Stomach (tissue), 9 donors: ENCODE data around the gene KIAA0232. TPM values are rescaled to one million over a fixed set of nuclear protein-coding genes. Genes with fewer than 3 reads are reported as not detected.

Experiments used
- DNase-seq, 2 donors: peaks; one replicate each; pipeline versions ENCODE4 v3.0.0 to v3.0.0-alpha.2; 2013 to 2019
- H3K27ac ChIP-seq, 5 donors: fragments of 200-600 bp in 4 of 5; sonication (generic) in 4 of 5; one replicate each; pipeline ENCODE4 v1.5.1; 2013 to 2019; ENCODE audit warnings: mild to moderate bottlenecking in 1 of 5, moderate library complexity in 1 of 5
- H3K27me3 ChIP-seq, 3 donors: fragments of 200-600 bp; sonication (generic); one replicate each; pipeline ENCODE4 v1.5.1; 2017 to 2019; ENCODE audit warnings: mixed run types in 1 of 3
- H3K36me3 ChIP-seq, 4 donors: fragments of 200-600 bp; sonication (generic); 1 replicate in 3 of 4; 2 replicates in 1 of 4; pipeline ENCODE4 v1.5.1; 2016 to 2019
- H3K4me1 ChIP-seq, 4 donors: fragments of 200-600 bp; sonication (generic); one replicate each; pipeline ENCODE4 v1.5.1; 2016 to 2019
- H3K4me3 ChIP-seq, 4 donors: fragments of 200-600 bp; sonication (generic) in 3 of 4; one replicate each; pipeline ENCODE4 v1.5.1; 2016 to 2019; ENCODE audit warnings: mild to moderate bottlenecking in 1 of 4
- H3K9me3 ChIP-seq, 4 donors: fragments of 200-600 bp; sonication (generic); one replicate each; pipeline ENCODE4 v1.5.1; 2016 to 2019
- EP300 ChIP-seq: sonication (generic); formaldehyde crosslinking; IDR thresholded peaks from one replicate; pipeline ENCODE4 v1.6.1; 2017; ENCODE audit warnings: antibody characterized with exemption
- POLR2A ChIP-seq, 4 donors: fragments of 450-650 bp; IDR thresholded peaks; one replicate each; pipeline ENCODE4 v1.6.1; 2016; ENCODE audit warnings: antibody characterized with exemption in 4 of 4, control low read depth in 2 of 4, mild to moderate bottlenecking in 1 of 4, moderate library complexity in 1 of 4
- POLR2AphosphoS5 ChIP-seq, 3 donors: sonication (generic); formaldehyde crosslinking; IDR thresholded peaks; one replicate each; pipeline ENCODE4 v1.6.1; 2016; ENCODE audit warnings: antibody characterized with exemption in 3 of 3
- WGBS, 5 donors: extraction: QIAGEN DNeasy Blood & Tissue Kit in 3 of 5; methylation state at CpG; one replicate each; pipeline versions ENCODE4 v1.1.5 to v1.1.7; 2013 to 2018; 5-methylcytosine and 5-hydroxymethylcytosine counted together
- intact Hi-C: fragments of 100-400 bp; cut with DNase I; formaldehyde crosslinking; loops from one replicate; pipeline ENCODE4 v1.15.1; 2023; ENCODE audit warnings: low total_unique reads
- polyA plus RNA-seq, 3 donors: library from polyadenylated mRNA; stranded (reverse); fragments of 200-250 nt; gene quantifications; one replicate each; pipeline ENCODE4 v1.2.3, GENCODE V29; 2013
- total RNA-seq, 5 donors: library from RNA; depleted of rRNA; stranded (reverse); fragments of >200 nt; gene quantifications; one replicate each; pipeline versions ENCODE4 v1.1.0 to v1.2.3, GENCODE V29; 2014 to 2016
- TF ChIP-seq, protein P1 (sequence below), 7 experiments: fragments of 450-650 bp in 4 of 7; fragments of 200-600 bp in 3 of 7; sonication (generic) in 3 of 7; IDR thresholded peaks; one replicate each; pipeline ENCODE4 v1.5.1; 2016 to 2019; ENCODE audit warnings: antibody characterized with exemption in 7 of 7, control low read depth in 2 of 7, mild to moderate bottlenecking in 1 of 7
- donor health status: healthy with polysubstance abuse.
- donor health status: Bipolar disorder and iron deficiency.
- donor health status: healthy.

The KIAA0232 gene
- total and polyA plus RNA-seq, 8 donors: 5.1 to 48.1 (median 9.9) TPM

DNA sequence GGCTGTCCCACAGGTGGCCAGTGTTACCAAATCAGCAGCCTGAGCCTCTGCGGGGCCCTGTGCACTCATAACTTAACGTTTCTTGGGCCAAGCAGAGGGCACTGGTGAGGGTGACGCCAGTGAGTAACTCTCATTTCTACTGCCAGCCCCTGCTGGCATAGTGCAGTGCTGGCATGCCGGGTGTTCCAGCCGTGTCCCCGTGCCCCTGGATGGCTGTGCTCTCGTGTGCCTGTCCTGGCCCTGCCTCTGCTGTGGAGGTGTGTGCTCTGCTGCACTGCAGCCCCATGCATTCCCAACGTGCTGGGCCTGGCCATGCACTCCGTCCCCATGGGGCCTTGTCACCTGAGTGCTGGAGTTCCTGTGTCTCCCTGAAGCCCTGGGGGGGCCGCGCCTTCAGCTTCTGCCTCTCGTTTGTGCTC lies 141.8 kb downstream of the KIAA0232 start:
- intact Hi-C loops: no loop called here
- TF ChIP-seq, protein P1, sequence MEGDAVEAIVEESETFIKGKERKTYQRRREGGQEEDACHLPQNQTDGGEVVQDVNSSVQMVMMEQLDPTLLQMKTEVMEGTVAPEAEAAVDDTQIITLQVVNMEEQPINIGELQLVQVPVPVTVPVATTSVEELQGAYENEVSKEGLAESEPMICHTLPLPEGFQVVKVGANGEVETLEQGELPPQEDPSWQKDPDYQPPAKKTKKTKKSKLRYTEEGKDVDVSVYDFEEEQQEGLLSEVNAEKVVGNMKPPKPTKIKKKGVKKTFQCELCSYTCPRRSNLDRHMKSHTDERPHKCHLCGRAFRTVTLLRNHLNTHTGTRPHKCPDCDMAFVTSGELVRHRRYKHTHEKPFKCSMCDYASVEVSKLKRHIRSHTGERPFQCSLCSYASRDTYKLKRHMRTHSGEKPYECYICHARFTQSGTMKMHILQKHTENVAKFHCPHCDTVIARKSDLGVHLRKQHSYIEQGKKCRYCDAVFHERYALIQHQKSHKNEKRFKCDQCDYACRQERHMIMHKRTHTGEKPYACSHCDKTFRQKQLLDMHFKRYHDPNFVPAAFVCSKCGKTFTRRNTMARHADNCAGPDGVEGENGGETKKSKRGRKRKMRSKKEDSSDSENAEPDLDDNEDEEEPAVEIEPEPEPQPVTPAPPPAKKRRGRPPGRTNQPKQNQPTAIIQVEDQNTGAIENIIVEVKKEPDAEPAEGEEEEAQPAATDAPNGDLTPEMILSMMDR (IDR thresholded peaks at IDR 0.05): no peak
- TF ChIP-seq POLR2A (IDR thresholded peaks at IDR 0.05): no peak
- no peak for TF ChIP-seq EP300
- TF ChIP-seq POLR2AphosphoS5 (IDR thresholded peaks at IDR 0.05): no peak
- no peak for DNase-seq
- Histone ChIP-seq H3K9me3 (no peaks in the 10 kb centered on the region), H3K4me3 (no peak overlapping the region), H3K27me3 (no peaks in the 10 kb centered on the region), H3K36me3 (peaks cover 14 to 34% (median 33%) of the 10 kb centered on the region in 4 donors), H3K4me1 (peaks cover 11 to 71% (median 41%) of the 10 kb centered on the region in 4 donors), H3K27ac (peak overlapping the region in 4 of 5 donors; percentile 9 to 85 (median 70))
- WGBS, 5 donors: 88 to 96% (median 92%) methylated on average over 10 to 12 of the region's 12 CpGs

DNA sequence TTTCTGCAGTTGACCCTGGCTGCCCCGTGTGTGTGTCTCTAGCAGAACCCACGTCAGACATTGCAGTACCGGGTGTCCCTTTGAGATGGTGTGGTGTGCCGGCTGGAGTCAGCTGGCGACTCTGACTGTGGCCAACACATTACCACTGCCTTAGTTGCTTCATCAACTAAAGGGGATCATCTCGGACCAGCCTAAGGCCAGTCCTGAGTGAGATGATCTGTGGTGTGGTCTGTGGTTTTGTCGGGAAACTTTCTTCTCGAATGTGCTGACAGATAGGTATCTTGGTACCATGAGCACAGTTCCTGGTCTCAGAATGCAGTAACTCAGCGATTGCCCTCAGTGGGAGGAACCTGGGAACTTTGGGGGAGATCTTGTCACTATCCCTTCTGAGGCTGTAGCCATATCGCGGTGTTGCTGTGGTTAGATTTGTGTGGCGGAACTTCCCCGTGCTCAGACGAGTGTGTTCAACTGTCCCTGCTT lies 142.9 kb downstream of the KIAA0232 start:
- intact Hi-C loops: no loop called here
- no peak for DNase-seq
- H3K27me3 ChIP-seq: no peaks in the 10 kb centered on the region
- no peak for TF ChIP-seq EP300
- peak in 2 of 3 donors; percentile 9 to 41 for TF ChIP-seq POLR2AphosphoS5 (IDR thresholded peaks at IDR 0.05)
- no peak overlapping the region for H3K4me3 ChIP-seq
- peak overlapping the region in 4 of 5 donors; percentile 26 to 85 (median 70) for H3K27ac ChIP-seq
- peaks cover 14 to 34% (median 33%) of the 10 kb centered on the region in 4 donors for H3K36me3 ChIP-seq
- H3K4me1 ChIP-seq: peaks cover 18 to 71% (median 45%) of the 10 kb centered on the region in 4 donors
- no peaks in the 10 kb centered on the region for H3K9me3 ChIP-seq
- WGBS, 5 donors: 58 to 85% (median 81%) methylated on average over 13 to 14 of the region's 14 CpGs

DNA sequence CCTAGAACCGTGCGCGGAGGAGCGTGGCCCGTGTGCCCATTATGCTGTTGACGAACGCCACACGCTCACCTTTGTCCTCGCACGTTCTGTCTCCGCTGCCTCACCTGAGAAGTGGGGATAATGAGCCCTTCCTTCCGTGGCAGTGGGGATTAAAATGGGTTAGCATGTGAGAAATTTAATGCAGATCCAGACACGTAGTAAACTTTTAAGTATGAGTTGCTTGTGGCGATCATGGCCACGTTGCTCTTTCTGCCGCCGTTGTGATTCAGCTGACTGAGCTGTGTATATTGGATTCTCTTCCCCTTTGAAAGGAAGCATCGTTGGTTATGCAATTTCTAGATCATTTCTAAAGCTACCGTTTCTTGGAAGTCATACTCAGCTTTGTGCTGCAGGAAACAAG lies 143.6 kb downstream of the KIAA0232 start:
- H3K36me3 ChIP-seq: peaks cover 14 to 34% (median 33%) of the 10 kb centered on the region in 4 donors
- intact Hi-C loops: no loop called here
- TF ChIP-seq, protein P1 (IDR thresholded peaks at IDR 0.05): no peak
- TF ChIP-seq POLR2AphosphoS5 (IDR thresholded peaks at IDR 0.05) (peak in 1 of 3 donors; percentile 20), POLR2A (IDR thresholded peaks at IDR 0.05) (no peak), EP300 (no peak)

DNA sequence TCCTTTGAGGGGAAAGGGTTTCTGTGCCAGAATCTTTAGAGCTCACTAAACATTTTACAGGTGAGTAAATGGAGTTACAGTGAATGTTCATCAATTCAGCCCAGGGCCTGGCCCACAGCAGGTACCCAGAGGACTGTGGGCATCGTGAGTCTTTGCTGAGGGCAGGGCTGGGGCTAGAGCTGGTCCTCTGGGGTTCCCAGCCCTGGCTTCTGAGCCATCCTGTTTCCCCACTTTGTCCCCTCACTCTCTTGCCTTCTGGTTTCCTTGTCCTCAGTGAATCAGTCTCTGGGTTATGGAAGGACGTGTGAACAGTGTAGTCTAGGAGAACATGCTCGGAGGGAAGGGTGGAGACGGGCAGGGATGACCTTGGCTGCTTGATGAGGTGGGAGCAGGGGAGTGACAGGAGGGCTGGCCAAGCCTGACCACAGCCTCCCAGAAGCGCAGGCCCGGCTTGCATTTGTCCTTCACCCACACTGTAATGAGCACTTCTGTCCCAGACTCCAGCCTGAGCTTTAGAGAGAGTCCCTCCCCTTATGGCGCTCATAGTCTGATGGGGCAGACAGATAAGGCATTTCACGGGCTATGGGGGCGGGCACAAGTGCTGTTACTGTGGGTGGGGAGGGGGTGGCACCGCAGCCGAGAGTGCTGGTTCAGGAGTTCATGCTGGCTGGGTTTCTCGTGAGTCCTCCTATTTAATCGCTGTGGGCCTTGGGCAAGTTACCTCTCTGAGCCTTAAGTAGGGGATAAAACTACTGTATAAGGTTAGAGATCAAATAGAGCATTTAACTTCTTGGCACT lies 144.4 kb downstream of the KIAA0232 start:
- peak in 2 of 3 donors; percentile 30 to 43 for TF ChIP-seq POLR2AphosphoS5 (IDR thresholded peaks at IDR 0.05)
- TF ChIP-seq, protein P1 (IDR thresholded peaks at IDR 0.05): no peak
- Histone ChIP-seq H3K27ac (peak overlapping the region in 4 of 5 donors; percentile 30 to 85 (median 70)), H3K27me3 (no peaks in the 10 kb centered on the region), H3K9me3 (no peaks in the 10 kb centered on the region), H3K36me3 (peaks cover 14 to 34% (median 33%) of the 10 kb centered on the region in 4 donors), H3K4me1 (peaks cover 22 to 69% (median 45%) of the 10 kb centered on the region in 4 donors), H3K4me3 (no peak overlapping the region)
- 50 to 64% (median 62%) methylated on average over 12 to 13 of the region's 13 CpGs for WGBS, 5 donors
- intact Hi-C loops: no loop called here
- DNase-seq: peak; percentile 62 to 81

More for the DNA sequence above, 143.6 kb downstream of the KIAA0232 start:
- H3K4me1 ChIP-seq: peaks cover 19 to 71% (median 45%) of the 10 kb centered on the region in 4 donors
- no peak overlapping the region for H3K4me3 ChIP-seq
- WGBS, 5 donors: 85 to 94% (median 91%) methylated on average over 19 of the region's 19 CpGs
- H3K9me3 ChIP-seq: no peaks in the 10 kb centered on the region
- DNase-seq: no peak
- H3K27me3 ChIP-seq: no peaks in the 10 kb centered on the region
- peak overlapping the region in 4 of 5 donors; percentile 30 to 85 (median 70) for H3K27ac ChIP-seq
